NCI-H2227 (cell line): ENCODE measurements around the gene AHDC1.
"Not testable (repeated sequence)": the region's sequence is repeated elsewhere in the genome, so short reads cannot be mapped to it uniquely, and the experiment has no call there.

Experiments used
- DNase-seq: peaks from one replicate; lab custom pipeline; 2025; ENCODE audit not compliant: unreplicated experiment; lab: John Stamatoyannopoulos, UW

AHDC1 gene

DNA sequence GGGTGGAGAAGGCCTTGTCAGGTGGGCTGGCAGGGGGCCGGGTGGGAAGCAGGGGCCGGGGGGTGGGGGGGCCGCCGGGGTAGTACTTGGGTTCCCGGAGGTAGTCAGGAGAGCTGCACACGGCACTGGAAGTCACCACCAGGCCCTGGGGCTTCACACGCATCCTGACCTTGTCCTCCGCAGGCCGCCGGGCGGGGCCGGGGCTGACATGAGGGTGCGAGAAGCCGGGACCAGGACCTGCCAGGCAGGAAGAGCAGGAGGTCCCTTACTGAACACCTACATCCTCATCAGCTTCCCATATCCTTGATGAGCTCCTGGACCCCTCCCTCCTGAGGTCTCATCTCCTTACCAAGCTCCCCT is 52.0 kb downstream of the AHDC1 start:
- no peak for DNase-seq

DNA sequence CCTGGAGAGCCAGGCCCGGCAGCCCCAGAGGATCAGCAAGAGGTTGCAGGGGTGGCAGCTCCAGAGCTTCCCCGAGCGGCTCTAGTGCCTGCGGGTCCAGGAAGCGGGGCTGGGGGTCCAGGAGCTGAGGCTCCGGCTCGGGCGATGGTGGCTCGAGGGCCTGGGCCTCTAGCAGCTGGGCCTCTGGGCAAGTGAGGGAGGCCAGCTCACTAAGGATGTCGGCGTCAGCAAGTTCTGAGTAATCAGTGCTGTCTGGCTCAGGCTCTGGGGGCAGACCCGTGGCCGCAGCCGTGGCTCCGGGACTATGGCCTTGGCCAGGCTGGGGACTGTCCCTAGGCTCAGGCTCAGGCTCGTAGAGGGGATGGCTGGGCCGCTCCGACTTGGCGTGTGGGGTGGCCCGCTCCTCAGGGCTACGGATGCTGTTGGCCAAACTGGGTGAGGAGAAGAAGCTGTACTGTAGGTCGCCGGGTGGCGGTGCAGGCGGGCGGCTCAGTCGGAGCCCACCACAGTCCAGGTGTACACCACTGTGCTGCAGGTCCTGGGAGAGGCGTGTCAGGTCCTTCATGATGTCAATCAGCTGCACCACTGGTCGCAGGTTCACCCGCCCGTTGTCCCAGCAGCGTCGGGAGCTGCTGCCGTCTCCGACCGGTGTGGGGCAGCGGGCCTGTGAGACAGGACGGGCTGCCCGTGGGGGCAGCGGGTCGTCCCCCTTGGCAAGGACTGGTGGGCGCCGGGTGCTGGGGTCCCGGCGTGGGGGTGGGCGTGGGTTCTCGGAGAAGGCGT is 52.6 kb downstream of the AHDC1 start:
- no peak for DNase-seq

DNA sequence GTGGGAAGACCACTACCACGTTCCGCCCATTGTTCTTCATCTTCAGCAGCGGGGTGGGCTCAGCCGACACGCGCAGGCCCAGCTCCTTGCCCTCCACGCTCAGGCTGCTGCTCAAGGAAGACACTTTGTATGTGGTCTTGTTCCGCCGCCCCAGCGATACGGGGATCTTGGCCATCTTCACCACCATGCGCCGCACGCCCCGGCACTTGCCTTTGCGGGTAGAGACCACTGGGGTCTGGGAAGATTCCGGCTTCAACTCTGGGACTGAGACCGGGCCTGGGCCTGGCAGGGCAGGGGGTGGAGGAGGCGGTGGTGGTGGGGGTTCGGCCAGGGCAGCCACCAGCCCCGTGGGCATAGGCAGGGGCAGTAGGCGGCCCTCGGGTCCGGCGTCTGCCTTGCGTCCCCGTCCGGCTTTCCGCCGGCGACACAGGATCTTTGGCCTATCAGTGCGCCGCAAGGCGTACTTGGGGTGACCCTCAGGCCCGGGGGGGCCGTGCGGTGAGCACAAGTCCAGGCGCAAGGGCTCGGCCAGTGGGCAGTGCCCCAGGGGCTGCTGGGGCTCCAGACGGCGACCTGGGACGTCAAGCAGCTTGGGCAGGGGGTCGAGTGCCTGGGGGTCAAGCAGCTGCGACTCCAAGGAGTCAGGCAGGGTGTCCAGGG is 53.3 kb downstream of the AHDC1 start:
- no peak for DNase-seq

DNA sequence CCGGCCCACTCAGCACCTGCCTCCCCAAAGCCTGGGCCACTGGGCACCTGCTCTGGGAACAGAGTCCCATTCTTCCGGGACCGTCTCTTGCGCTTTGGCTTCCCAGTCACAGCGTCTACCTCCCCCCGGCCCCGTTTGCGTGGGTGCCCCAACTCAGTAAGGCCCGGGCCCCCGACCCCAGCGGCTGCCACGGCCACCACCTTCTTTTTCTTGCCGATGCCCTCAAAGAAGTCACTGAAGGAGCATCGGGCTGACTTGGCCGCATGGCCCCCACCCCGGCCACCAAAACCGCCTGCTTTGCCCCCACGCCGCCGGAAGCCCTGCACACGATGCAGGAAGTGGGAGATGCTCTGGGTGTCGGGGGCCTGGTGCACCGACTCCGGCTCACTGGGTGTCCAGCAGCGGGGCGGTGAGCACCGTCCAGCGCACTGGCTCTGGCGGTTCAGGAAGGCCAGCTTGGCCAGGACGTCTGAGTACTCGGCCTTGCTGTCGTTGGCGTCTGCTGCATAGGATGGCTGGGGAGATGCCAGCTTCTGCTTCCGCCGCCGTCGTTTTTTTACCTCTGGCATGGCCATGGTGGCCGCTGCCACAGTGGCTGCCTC is 54.0 kb downstream of the AHDC1 start:
- no peak for DNase-seq

DNA sequence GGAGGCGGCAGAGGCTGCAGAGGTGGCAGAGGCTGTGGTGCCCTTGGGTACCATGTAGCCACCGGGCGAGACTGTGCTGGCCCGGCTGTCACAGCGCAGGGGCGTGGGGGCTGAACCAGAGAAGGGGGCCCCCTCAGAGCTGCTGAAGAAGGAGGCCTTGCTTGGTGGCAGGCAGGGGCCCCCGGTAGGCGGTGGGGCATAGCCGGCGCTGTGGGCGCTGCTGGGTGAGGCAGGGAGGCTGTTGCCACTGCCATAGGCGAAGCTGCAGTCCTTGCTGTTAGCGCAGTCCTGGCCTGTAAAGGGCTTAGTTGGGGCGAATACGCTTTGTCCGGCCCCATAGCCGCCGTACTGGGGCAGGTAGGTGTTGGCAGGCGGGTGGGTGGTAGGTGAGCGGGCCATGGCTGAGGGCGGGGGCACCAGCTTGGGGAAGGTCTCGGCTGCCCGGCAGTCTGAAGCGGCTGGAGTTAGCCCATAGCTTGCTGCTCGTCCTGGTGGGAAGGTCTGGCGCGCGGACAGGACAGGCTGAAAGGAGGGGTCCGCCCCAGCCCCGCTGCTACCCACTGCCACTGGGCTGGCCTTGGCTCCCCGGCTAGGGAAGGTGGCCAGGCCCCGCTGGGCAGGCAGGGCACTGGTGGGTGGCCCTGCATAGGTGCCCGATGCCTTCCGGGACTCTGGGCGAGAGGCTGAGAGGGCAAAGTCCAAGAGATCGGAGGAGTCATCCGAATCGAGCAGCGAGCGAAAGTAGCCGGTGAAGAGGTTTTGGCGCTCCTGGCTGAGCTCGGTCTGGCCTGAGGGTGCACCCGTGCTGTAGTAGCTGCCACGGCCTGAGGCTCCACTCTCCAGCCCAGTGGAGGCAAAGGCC is 54.9 kb downstream of the AHDC1 start:
- no peak for DNase-seq

DNA sequence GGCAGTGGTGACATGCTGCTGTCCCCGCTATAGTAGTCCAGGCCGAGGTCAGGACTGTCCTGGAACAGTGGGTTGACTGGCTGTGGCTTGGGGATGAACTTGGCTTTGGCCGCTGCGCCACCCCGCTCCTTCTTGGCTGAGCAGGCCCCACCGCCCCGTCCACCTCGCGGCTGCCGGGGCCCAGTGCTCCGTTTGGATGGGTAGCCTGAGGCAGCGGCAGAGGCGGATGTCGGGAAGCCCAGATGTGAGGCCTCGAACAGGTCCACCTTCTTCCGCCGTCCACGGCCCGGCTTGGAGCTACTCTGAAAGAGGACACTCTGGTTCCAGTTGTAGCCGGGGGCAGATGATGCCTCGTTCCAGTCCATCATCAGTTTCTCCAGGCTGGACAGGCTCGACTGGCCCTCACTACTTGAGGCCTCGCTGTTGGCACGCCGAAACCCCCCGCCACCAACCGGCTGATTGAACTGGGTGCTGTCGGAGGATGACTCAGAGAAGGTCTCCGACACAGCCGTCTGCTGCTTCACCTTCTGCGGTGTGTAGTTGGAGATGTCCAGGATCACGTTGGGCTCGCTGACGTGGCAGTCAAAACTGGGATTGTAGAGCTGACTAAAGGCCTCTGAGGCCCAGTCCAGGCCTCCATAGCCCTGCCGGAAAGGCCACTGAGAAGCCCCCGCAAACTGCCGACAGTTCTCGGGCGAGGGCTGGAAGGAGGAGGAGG is 55.6 kb downstream of the AHDC1 start:
- DNase-seq = no peak

DNA sequence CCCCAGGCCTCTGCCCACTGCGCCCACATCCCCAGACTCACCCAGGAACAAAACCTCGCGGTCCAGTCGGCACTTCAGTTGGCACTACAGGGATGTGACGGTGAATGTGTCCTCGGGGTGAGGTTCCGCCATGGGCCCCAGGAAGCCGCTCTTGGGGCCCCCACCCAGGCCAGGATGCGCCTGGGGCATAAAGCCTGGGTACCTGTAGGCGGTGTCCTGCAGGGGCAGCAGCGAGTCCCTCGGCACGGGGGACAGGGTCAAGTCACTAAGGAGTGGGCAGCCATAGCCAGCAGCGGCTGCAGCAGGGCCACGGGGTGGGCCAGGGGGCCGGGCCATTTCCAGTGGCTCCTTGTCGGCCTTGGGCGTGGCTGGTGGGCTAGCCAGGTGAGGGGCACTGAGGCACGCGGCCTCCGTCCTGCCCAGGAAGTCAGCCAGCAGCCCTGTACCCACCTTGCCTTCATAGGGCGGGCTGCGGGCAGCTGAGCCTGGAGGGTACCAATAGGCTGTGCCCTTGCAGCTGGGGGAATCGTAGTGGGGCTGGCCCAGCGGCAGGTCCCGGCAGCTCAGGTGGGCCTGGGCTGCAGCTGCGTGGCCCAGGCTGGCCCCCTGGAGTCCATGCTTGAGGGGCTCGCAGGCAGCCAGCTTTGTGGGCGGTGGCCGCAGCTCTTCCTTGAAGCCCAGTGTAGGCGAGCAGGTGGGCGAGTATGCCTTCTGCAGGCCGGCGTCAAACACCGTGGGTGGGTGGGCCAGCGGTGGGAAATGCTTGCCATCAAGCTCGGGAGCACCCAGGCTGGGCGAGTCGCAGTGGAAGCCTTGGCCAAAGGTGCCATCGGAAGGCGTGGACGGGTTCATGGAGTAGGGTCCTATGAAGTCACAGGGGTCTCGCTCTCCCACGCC is 56.5 kb downstream of the AHDC1 start:
- no peak for DNase-seq

DNA sequence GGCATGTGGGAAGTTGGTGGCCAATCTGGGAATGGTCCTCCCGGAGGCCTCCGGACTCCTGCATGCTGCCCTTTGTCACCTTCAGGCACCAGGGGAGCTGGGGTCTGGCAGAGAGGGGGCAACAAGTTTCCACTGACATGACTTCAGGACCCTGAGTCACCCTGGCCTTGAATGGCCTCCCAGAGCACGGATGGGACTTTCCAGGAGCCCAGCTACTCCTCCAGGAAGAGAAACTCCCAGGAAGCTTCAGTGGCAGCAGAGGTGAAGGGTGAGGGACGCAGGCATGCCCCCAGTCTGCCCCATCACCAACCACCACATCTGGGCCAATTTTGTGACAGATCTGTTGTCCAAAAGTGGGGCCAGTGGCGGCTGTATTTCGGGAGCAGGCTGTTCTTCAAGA is 58.1 kb downstream of the AHDC1 start:
- no peak for DNase-seq

DNA sequence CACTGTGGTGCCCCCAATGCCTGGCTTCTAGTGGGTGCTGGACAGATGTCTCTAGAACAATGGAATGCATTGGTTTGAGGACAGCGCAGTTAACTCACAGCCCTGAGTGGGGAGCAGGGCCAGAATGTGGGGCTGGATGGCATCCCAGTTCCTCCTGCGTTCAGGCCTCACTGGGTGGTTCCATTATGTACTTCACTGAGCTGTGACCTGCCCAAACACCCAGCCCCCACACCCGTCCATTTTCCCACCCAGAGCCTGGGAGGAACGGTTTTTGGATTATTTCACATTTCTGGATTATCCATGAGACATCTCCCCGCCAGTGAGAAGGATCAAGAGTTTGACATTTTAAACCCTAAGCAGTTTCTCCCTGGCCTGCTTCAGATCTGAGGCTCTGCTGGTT is 58.7 kb downstream of the AHDC1 start:
- no peak for DNase-seq

DNA sequence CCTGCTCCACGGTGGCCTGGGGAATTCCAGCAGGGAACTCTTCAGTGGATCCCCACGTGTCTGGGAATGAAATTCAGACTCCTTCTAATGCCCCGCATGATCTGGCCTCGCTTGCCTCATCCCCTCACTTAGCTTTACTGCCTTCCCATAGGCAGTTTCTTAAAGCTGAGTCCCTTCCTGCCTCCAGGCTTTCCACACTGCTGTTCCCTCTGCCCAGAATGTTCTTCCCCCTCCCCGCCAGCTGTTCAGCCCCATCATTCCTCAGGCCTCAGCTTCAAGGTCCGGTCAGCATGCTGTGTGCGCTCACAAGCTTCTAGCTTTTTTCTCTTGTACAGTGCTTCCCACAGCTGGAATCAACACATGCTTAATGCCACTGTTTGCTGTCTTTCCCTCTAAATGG is 59.1 kb downstream of the AHDC1 start:
- DNase-seq = no peak

DNA sequence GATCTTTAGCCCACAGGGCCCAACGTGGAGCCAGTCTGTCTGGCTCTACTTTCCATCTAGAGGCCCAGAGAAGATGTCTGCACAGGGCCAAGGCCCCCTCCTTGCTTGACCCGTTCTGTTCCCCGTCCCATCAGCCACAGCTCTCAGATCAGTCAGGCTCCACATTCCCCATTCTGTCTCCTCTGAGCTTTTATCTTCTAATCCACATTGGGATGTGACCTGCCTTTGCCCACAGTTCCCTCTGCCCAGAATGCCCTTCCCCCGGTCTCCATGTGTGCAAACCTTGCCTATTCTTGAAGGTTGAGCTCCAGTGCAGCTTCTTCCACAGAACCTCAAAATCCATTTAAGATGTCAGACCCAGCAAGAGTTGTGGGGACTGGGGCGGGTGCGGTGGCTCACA is 60.7 kb downstream of the AHDC1 start:
- no peak for DNase-seq

DNA sequence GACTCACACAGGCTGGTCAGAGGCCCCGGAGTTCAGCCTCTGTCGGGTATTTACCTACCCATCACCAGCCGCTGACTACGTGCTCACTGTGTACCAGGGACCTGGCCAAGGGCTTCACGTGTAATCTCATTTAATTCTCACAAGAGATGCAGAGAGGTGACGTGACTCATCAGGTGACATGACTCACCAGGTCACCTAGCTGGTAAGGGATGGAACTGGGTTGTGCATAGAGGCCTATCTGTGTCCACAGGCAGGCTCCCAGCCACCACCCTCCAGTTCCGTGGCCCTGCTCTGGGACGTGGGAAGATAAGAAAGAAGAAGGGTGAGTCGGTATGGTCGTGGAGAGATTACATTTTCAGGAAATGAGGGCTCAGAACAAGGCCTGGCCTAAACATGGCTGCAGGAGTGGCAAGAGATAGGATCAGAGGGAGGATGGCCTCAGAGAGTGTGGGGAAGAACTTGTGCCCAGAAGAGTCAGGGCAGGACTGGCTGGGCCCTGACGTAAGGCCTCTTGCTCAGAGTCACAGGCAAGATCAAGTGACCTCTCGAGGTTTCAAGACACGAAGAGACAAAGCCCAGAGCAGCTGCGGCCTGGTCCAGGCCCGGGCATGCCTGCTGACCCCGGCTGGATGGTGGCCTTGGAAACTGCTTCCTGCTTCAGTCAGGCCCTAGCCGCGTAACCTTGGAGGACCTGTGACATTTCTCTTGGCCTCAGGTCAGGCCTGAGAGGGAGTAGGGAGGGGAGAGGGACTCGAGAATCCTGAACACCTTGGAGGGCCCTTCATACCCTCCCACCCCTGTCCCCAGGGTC is 61.3 kb downstream of the AHDC1 start:
- DNase-seq = no peak

DNA sequence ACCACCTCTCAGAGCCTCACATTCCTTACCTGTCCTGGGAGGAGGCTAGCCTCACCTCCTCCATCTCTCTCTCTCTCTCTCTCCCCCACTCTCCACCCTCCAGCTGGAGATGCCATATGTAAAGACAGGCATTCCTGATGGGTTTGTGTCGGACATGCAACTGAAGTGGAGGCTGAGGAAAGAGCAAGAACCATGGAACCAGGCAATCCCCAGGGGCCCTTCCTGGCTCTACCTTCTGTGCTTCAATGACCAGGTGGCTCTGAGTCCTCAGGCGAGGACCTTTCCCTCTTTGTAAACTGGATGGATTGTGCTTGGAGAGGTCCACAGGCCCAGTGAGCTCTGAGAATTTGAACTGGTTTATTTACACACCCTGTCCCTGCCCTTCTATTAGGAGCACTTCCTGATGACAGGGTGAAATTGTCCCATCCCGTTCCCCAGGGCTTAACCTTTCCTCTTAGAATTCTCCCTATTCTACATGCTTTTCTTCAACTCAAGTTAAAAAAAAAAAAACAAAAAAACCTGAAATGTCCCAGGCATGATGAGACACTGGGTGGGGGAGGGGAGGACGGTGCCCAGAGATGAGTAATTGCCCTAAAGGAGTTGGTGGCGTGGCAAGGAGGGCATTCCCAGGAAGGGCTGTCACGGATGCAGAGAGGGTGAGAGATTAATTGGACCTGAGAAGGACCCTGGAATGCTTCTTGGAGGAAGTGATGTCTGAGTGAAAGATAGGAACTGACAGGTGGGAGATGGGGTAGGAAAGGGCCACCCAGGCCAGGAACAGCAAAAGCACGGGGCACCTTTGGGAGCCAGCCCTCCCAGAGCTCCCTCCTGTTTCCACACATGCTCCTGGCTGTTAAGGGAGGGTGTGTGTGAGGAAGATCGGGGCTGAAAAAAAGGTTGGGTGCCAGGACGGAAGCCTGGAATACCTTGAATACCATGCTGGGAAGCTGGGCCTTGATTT is 63.8 kb downstream of the AHDC1 start:
- DNase-seq = no peak

DNA sequence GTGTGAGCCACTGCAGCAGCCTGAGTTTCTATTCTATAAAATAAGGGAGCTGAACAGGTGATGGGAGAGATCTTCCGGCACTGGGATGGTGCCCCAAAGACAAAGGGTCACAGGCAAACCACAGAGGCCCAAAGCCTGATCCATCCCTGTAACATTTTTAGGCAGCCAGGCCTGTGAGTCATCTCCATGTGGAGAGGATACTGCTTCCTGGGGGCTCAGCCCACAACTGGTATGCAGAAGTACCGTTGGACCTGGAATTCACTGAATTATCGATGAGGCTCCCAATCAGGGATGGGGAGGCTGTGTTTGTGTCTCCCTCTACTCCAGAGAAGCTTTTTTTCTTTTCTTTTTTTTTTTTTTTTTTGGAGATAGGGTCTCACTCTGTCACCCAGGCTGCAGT is 65.2 kb downstream of the AHDC1 start:
- no peak for DNase-seq

DNA sequence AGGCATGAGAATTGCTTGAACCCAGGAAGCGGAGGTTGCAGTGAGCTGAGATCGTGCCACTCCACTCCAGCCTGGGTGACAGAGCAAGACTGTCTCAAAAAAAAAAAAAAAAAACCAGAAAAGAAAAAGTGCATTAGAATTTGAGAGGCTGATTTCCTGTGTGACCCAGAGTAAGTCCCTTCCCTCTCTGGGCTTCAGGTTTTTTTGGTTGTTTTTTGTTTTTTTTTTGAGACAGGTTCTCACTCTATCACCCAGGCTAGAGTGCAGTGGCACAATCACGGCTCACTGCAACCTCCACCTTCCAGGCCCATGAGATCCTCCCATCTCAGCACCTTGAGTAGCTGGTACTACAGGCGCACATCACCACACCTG is 65.7 kb downstream of the AHDC1 start:
- not testable (repeated sequence) for DNase-seq

DNA sequence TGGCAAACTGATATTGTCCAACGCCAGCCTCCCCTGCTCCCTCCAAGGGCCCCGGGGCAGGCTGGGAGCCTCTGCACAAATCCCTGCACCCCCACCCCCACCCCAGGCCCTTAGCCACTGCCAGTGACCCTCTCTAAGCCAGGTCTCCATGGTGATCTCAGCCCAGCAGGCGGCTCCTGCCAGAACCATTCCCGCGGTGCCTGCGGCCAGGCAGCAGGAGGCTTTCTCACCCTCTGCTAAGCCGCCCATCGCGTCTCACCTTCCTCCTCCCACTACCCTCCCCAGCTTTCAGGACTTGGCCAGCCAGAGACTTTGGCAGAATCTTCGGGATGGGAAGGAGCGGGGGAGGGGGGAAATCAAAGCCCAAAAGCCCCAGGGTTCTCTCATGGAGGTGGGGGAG is 67.2 kb downstream of the AHDC1 start:
- DNase-seq = peak; percentile 49

DNA sequence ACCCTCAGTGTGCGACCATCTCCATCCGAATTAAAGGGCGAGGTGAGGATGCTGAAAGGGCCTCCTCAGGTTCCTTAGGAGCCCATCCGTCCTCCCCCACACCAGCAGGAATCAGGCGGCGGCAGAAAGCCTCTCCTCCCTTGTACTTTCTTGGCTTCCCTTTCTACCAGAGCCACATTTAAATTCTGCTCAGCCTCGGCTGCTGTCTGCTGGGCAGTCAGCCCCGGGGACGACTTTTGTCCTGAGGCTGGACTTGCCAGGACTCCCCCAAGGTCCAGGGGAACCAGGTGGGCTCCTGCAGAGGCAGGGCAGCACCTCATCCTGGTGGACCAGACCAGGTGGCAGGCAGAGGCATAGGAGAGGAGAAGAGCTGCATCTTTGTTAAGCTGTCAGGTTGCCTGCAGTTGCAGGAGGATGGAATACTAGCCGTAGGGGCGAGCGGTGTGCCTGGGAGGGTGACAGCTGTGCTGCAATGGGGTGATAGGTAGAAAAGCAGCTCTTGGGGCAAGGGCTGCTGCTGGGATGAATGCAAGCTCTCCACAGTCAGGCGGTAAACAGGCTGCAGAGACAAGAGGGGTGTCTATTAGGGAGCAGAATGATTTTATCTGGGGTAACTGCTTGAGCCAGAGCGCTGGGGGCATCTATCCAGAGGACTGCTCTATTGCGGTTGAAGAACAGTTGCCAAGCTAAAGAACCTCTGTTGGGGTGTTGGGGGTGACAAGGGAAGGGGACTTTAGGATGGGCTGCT is 67.8 kb downstream of the AHDC1 start:
- no peak for DNase-seq
